ENCODE results near the gene TUBA3E.
"Not testable (repeated sequence)": the region's sequence is repeated elsewhere in the genome, so short reads cannot be mapped to it uniquely, and the experiment has no call there.

DNA sequence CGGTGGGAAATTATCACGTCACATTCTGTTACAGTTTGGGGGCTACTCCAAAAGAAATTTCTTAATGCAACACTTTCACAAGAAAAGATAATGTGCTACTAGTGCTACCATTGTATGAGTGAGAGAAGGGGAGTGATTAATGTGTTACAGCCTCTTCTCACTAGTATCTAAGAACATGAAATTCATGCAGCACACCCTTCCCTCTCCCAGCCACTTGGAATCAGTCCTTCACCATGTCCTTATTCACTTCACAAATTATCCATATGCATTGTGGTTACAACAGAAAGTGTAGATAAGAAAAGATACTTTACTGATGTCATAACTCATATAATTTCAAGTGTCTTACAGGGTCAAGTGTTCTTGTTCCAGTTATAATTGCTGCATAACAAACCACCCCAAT is 20.9 kb upstream of the TUBA3E start:
- TF ChIP-seq, protein P1, sequence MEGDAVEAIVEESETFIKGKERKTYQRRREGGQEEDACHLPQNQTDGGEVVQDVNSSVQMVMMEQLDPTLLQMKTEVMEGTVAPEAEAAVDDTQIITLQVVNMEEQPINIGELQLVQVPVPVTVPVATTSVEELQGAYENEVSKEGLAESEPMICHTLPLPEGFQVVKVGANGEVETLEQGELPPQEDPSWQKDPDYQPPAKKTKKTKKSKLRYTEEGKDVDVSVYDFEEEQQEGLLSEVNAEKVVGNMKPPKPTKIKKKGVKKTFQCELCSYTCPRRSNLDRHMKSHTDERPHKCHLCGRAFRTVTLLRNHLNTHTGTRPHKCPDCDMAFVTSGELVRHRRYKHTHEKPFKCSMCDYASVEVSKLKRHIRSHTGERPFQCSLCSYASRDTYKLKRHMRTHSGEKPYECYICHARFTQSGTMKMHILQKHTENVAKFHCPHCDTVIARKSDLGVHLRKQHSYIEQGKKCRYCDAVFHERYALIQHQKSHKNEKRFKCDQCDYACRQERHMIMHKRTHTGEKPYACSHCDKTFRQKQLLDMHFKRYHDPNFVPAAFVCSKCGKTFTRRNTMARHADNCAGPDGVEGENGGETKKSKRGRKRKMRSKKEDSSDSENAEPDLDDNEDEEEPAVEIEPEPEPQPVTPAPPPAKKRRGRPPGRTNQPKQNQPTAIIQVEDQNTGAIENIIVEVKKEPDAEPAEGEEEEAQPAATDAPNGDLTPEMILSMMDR (conservative IDR thresholded peaks at IDR 0.05; ENCODE audit: low read length), result not testable (repeated sequence)
- TF ChIP-seq EZH2phosphoT487 (IDR thresholded peaks at IDR 0.05; ENCODE audit: borderline replicate concordance, low read depth, low read length), result not testable (repeated sequence)

Measured in OCI-LY7 (cell line).